PC-9 (cell line): Measurements from ENCODE around the gene STK17A. TPM values are rescaled to one million over a fixed set of nuclear protein-coding genes. Genes with fewer than 3 reads are reported as not detected.

Experiments
- BruUV-seq: library from RNA; stranded (reverse); fragments of 400-500 nt; replicated peaks from 2 replicates; lab custom pipeline; 2021; lab: Mats Ljungman, UMichigan
- CTCF ChIA-PET: fragments of 300-600 bp; sonication (Branson Sonifier 250); formaldehyde crosslinking; loops from one replicate; lab custom pipeline; 2022; ENCODE audit warnings: antibody characterized with exemption; lab: Charles Lee
- POLR2A ChIA-PET: fragments of 300-600 bp; sonication (Branson Sonifier 250); formaldehyde crosslinking; loops from one replicate; lab custom pipeline; 2022; ENCODE audit warnings: antibody characterized with exemption; ENCODE audit not compliant: unreplicated experiment; lab: Charles Lee
- DNase-seq, 2 experiments: peaks; one replicate each; pipeline versions ENCODE4 v3.0.0 to v3.0.0-alpha.2; 2015 to 2022; ENCODE audit warnings: mixed read lengths in 1 of 2
- H2AFZ ChIP-seq: fragments of 200-600 bp; sonication (generic); 2 replicates; pipeline ENCODE4 v1.8.1; 2017; ENCODE audit warnings: antibody characterized with exemption
- H3F3A ChIP-seq: fragments of 200-600 bp; sonication (generic); 2 replicates; pipeline ENCODE4 v1.8.1; 2017; ENCODE audit warnings: antibody characterized with exemption, mild to moderate bottlenecking, low read depth; ENCODE audit not compliant: insufficient read depth
- H3K27ac ChIP-seq: fragments of 200-600 bp; sonication (generic); 2 replicates; pipeline ENCODE4 v1.6.1; 2016; ENCODE audit warnings: mixed run types
- H3K27me3 ChIP-seq: fragments of 200-600 bp; sonication (generic); 2 replicates; pipeline ENCODE4 v1.6.1; 2016; ENCODE audit warnings: low read depth, mixed run types; ENCODE audit not compliant: insufficient read depth
- H3K36me3 ChIP-seq: fragments of 200-600 bp; sonication (generic); 2 replicates; pipeline ENCODE4 v1.6.1; 2016; ENCODE audit warnings: low read depth, mixed run types
- H3K4me1 ChIP-seq: fragments of 200-600 bp; sonication (generic); replicated peaks from 2 replicates; pipeline ENCODE4 v1.6.1; 2016; ENCODE audit warnings: mixed run types; ENCODE audit not compliant: insufficient read depth
- H3K4me2 ChIP-seq: fragments of 200-600 bp; sonication (generic); 2 replicates; pipeline ENCODE4 v1.6.1; 2017; ENCODE audit warnings: mixed run types
- H3K4me3 ChIP-seq: fragments of 200-600 bp; sonication (generic); 2 replicates; pipeline ENCODE4 v1.6.1; 2016; ENCODE audit warnings: mixed run types
- H3K79me2 ChIP-seq: fragments of 200-600 bp; sonication (generic); 2 replicates; pipeline ENCODE4 v1.6.1; 2017; ENCODE audit warnings: low read depth, mixed run types
- H3K9me2 ChIP-seq: fragments of 200-600 bp; sonication (generic); 2 replicates; pipeline ENCODE4 v1.8.1; 2017; ENCODE audit warnings: mild to moderate bottlenecking; ENCODE audit not compliant: insufficient read depth
- H3K9me3 ChIP-seq: fragments of 200-600 bp; sonication (generic); 2 replicates; pipeline ENCODE4 v1.8.1; 2016; ENCODE audit warnings: low read depth; ENCODE audit not compliant: insufficient read depth
- H4K20me1 ChIP-seq: fragments of 200-600 bp; sonication (generic); 2 replicates; pipeline ENCODE4 v1.8.1; 2017; ENCODE audit not compliant: insufficient read depth
- CTCF ChIP-seq: fragments of 200-600 bp; sonication (generic); conservative IDR thresholded peaks from 2 replicates; pipeline ENCODE4 v1.6.1; 2017; ENCODE audit warnings: mixed run types, antibody characterized with exemption, mild to moderate bottlenecking, moderate library complexity
- EZH2 ChIP-seq: fragments of 200-600 bp; sonication (generic); IDR thresholded peaks from 2 replicates; pipeline ENCODE4 v1.8.0; 2017; ENCODE audit warnings: antibody characterized with exemption, low read depth
- intact Hi-C: fragments of 100-400 bp; cut with micrococcal nuclease; formaldehyde crosslinking; loops from one replicate; pipeline ENCODE4 v1.10.0; 2022; ENCODE audit not compliant: unreplicated experiment
- total RNA-seq: library from RNA; stranded (reverse); gene quantifications from 2 replicates; pipeline ENCODE4 v1.2.3, GENCODE V29; 2021

Gene STK17A
- total RNA-seq, 1 experiment from 2014 or later = 18.8 TPM

GRCh38 chr7:43636093-43636492 lies 53.2 kb downstream of the STK17A start:
- Histone ChIP-seq H3K4me2 (no peak overlapping the region), H3K4me3 (no peak overlapping the region), H3K4me1 (no peaks in the 10 kb centered on the region), H4K20me1 (no peaks in the 10 kb centered on the region), H3K79me2 (no peaks in the 10 kb centered on the region), H3K9me2 (no peaks in the 10 kb centered on the region), H3K27ac (no peak overlapping the region), H2AFZ (no peak overlapping the region), H3K27me3 (no peaks in the 10 kb centered on the region), H3F3A (peaks cover 25% of the 10 kb centered on the region), H3K9me3 (no peaks in the 10 kb centered on the region), H3K36me3 (peaks cover 91% of the 10 kb centered on the region)
- no peak for DNase-seq
- TF ChIP-seq CTCF (no peak), EZH2 (no peak)
- POLR2A ChIA-PET = no interaction called here
- intact Hi-C loops = no loop called here
- CTCF ChIA-PET = no interaction called here
- no TSS peak for BruUV-seq

GRCh38 chr7:43637114-43637806 lies 54.4 kb downstream of the STK17A start:
- Histone ChIP-seq H3K79me2 (peaks cover 2% of the 10 kb centered on the region; the same call in 1 of the 2 replicates), H3F3A (peaks cover 23% of the 10 kb centered on the region), H3K27me3 (no peaks in the 10 kb centered on the region), H2AFZ (no peak overlapping the region), H3K9me3 (no peaks in the 10 kb centered on the region), H3K4me3 (no peak overlapping the region), H4K20me1 (no peaks in the 10 kb centered on the region), H3K4me2 (no peak overlapping the region), H3K36me3 (peaks cover 88% of the 10 kb centered on the region), H3K27ac (peak overlapping the region; percentile 25), H3K9me2 (no peaks in the 10 kb centered on the region), H3K4me1 (no peaks in the 10 kb centered on the region)
- BruUV-seq = no TSS peak
- TF ChIP-seq CTCF (no peak), EZH2 (no peak)
- CTCF ChIA-PET = no interaction called here
- POLR2A ChIA-PET = interaction anchor here (0.6 kb wide), 2 partner anchors 55 to 153 kb away, joined by 7 to 12 read pairs; partner anchors contain the start of gene STK17A
- no peak for DNase-seq
- intact Hi-C loops = no loop called here

GRCh38 chr7:43639858-43640491 lies 57.1 kb downstream of the STK17A start:
- intact Hi-C loops = no loop called here
- TF ChIP-seq EZH2 (no peak), CTCF (no peak)
- H3K79me2 ChIP-seq = peaks cover 24% of the 10 kb centered on the region
- ChIA-PET POLR2A (no interaction called here), CTCF (no interaction called here)
- no peaks in the 10 kb centered on the region for H4K20me1 ChIP-seq
- peaks cover 84% of the 10 kb centered on the region for H3K36me3 ChIP-seq
- no TSS peak for BruUV-seq
- peak in 1 of 2 experiments; percentile 61 for DNase-seq
- peak overlapping the region; percentile 29; the same call in 1 of the 2 replicates for H3K27ac ChIP-seq
- no peaks in the 10 kb centered on the region for H3K4me1 ChIP-seq
- H3K9me2 ChIP-seq = no peaks in the 10 kb centered on the region
- no peak overlapping the region for H3K4me2 ChIP-seq
- no peak overlapping the region for H3K4me3 ChIP-seq
- H3K9me3 ChIP-seq = no peaks in the 10 kb centered on the region
- H3F3A ChIP-seq = peaks cover 23% of the 10 kb centered on the region
- H3K27me3 ChIP-seq = no peaks in the 10 kb centered on the region
- no peak overlapping the region for H2AFZ ChIP-seq
